OCI-LY3 (cell line): ENCODE measurements around the gene STAM2.

ENCODE experiments used
- EZH2phosphoT487 ChIP-seq: fragments of 200-600 bp; shearing (Covaris generic); IDR thresholded peaks from 2 replicates; pipeline ENCODE4 v1.6.1; 2018; ENCODE audit warnings: antibody characterized with exemption, mixed run types, low read depth
- TF ChIP-seq, protein P1 (sequence below): fragments of 200-600, 300-600 bp; sonication (generic); IDR thresholded peaks from 2 replicates; pipeline ENCODE4 v1.5.1; 2014; ENCODE audit warnings: antibody characterized with exemption, low read length, low read depth

DNA sequence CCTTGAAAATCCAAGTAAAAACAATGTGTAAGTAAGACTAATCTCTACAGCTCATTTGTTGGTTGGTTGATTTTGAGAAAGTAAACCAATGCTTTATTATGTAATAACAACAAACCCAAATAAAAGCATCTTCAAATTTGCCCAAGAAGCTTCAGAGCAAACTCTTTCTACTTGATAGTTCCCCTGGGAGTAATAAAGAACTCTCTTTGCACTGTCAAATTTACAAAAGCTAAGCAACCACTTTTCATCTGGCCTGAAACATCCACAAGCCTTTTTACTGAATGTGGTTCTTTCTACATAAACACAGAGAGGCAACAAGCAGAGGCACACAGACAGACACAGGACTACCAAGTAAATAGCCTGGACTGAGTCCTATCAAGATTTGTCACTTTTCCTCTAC is 47.9 kb downstream of the STAM2 start:
- TF ChIP-seq, protein P1, sequence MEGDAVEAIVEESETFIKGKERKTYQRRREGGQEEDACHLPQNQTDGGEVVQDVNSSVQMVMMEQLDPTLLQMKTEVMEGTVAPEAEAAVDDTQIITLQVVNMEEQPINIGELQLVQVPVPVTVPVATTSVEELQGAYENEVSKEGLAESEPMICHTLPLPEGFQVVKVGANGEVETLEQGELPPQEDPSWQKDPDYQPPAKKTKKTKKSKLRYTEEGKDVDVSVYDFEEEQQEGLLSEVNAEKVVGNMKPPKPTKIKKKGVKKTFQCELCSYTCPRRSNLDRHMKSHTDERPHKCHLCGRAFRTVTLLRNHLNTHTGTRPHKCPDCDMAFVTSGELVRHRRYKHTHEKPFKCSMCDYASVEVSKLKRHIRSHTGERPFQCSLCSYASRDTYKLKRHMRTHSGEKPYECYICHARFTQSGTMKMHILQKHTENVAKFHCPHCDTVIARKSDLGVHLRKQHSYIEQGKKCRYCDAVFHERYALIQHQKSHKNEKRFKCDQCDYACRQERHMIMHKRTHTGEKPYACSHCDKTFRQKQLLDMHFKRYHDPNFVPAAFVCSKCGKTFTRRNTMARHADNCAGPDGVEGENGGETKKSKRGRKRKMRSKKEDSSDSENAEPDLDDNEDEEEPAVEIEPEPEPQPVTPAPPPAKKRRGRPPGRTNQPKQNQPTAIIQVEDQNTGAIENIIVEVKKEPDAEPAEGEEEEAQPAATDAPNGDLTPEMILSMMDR, result no peak
- no peak for TF ChIP-seq EZH2phosphoT487
